HepG2 (cell line): Measurements from ENCODE around the gene CRADD. TPM values are rescaled to one million over a fixed set of nuclear protein-coding genes. Genes with fewer than 3 reads are reported as not detected.

Experiments used
- AHDC1 ChIP-seq: sonication (generic); formaldehyde crosslinking; IDR thresholded peaks from 2 replicates; pipeline ENCODE4 v1.5.1; 2020; ENCODE audit warnings: mild to moderate bottlenecking, missing genetic modification reagents, borderline replicate concordance
- CBFB ChIP-seq: sonication (generic); formaldehyde crosslinking; IDR thresholded peaks from 2 replicates; pipeline ENCODE4 v1.4.0; 2020; ENCODE audit warnings: missing genetic modification reagents
- FOXA1 ChIP-seq, 2 experiments: fragments of 450-650 bp in 1 of 2; sonication (generic) in 1 of 2; formaldehyde crosslinking in 1 of 2; IDR thresholded peaks; 2 replicates each; pipeline versions ENCODE4 v1.4.0 to v1.6.1; 2016 to 2020; ENCODE audit warnings: missing genetic modification reagents in 1 of 2
- FOXP4 ChIP-seq: sonication (generic); formaldehyde crosslinking; IDR thresholded peaks from 2 replicates; pipeline ENCODE4 v1.4.0; 2020; ENCODE audit warnings: missing genetic modification reagents
- MTF2 ChIP-seq: sonication (generic); formaldehyde crosslinking; IDR thresholded peaks from 2 replicates; pipeline ENCODE4 v1.5.0; 2020; ENCODE audit warnings: missing genetic modification reagents, borderline replicate concordance
- MXD1 ChIP-seq: sonication (generic); formaldehyde crosslinking; IDR thresholded peaks from 2 replicates; pipeline ENCODE4 v1.4.0; 2020; ENCODE audit warnings: mild to moderate bottlenecking, missing genetic modification reagents
- NFKB2 ChIP-seq: sonication (generic); formaldehyde crosslinking; IDR thresholded peaks from 2 replicates; pipeline ENCODE4 v1.4.0; 2020; ENCODE audit warnings: missing genetic modification reagents, borderline replicate concordance
- PLRG1 ChIP-seq: fragments of 450-650 bp; conservative IDR thresholded peaks from 2 replicates; pipeline ENCODE4 v1.6.1; 2016
- REL ChIP-seq: sonication (generic); formaldehyde crosslinking; conservative IDR thresholded peaks from 2 replicates; pipeline ENCODE4 v1.8.0; 2022; ENCODE audit warnings: mild to moderate bottlenecking, missing genetic modification reagents, moderate library complexity
- RNF2 ChIP-seq: fragments of 450-650 bp; conservative IDR thresholded peaks from 2 replicates; pipeline ENCODE4 v1.6.1; 2016; ENCODE audit warnings: low read depth
- SP5 ChIP-seq: IDR thresholded peaks from 2 replicates; pipeline ENCODE4 v1.6.1; 2016; ENCODE audit warnings: low read depth, borderline replicate concordance
- SRF ChIP-seq: IDR thresholded peaks from 2 replicates; pipeline ENCODE4 v1.6.1; 2011; ENCODE audit warnings: mild to moderate bottlenecking, low read depth, low read length, moderate library complexity
- ZFP82 ChIP-seq: sonication (generic); formaldehyde crosslinking; IDR thresholded peaks from 2 replicates; pipeline ENCODE4 v1.5.1; 2020; ENCODE audit warnings: mild to moderate bottlenecking, missing genetic modification reagents, borderline replicate concordance
- ZNF10 ChIP-seq: sonication (generic); formaldehyde crosslinking; IDR thresholded peaks from 2 replicates; pipeline ENCODE4 v1.4.0; 2020; ENCODE audit warnings: mild to moderate bottlenecking, low read depth, missing genetic modification reagents, borderline replicate concordance
- ZNF484 ChIP-seq: sonication (generic); formaldehyde crosslinking; IDR thresholded peaks from 2 replicates; pipeline ENCODE4 v1.5.1; 2020; ENCODE audit warnings: mild to moderate bottlenecking, low read depth, missing genetic modification reagents, borderline replicate concordance
- ZSCAN21 ChIP-seq: sonication (generic); formaldehyde crosslinking; IDR thresholded peaks from 2 replicates; pipeline ENCODE4 v1.8.0; 2022; ENCODE audit warnings: mild to moderate bottlenecking, missing genetic modification reagents, moderate library complexity, borderline replicate concordance
- ZSCAN31 ChIP-seq: sonication (generic); formaldehyde crosslinking; IDR thresholded peaks from 2 replicates; pipeline ENCODE4 v1.5.0; 2020; ENCODE audit warnings: low read depth, mild to moderate bottlenecking, missing genetic modification reagents
- ZXDC ChIP-seq: sonication (generic); formaldehyde crosslinking; IDR thresholded peaks from 2 replicates; pipeline ENCODE4 v1.5.0; 2020; ENCODE audit warnings: mild to moderate bottlenecking, missing genetic modification reagents
- polyA plus RNA-seq, 8 experiments: library from polyadenylated mRNA; depleted of rRNA in 3 of 8; stranded (reverse) in 7 of 8; unstranded in 1 of 8; fragments of >200 nt; fragmentation: Illumina TruSeq in 4 of 8; extraction: Trizol in 4 of 8; gene quantifications; 2 replicates each; pipeline versions ENCODE4 v1.2.1 to v1.2.3, GENCODE V29; 2011 to 2016; ENCODE audit warnings: low read depth in 4 of 8, missing spikeins in 1 of 8, mixed read lengths in 1 of 8; ENCODE audit not compliant: insufficient read depth in 1 of 8
- total RNA-seq, 5 experiments: library from RNA; depleted of rRNA; stranded (reverse); fragments of >200 nt; fragmentation: Illumina TruSeq; extraction: Trizol; gene quantifications; 2 replicates each; pipeline ENCODE4 v1.2.3, GENCODE V29; 2016; ENCODE audit warnings: low read depth in 1 of 5

CRADD gene
- total and polyA plus RNA-seq, 2 of the 13 experiments (the other 11 are each of a cell fraction or from before 2014, with no cell fraction given), result 12.4 to 18.8 TPM

- no peak for TF ChIP-seq ZXDC
- 0 out of 2 replicates have a peak, but pooled peaks have one; percentile 27 for TF ChIP-seq AHDC1 (CRISPR knock-in tag)
- TF ChIP-seq FOXP4, result 0 out of 2 replicates have a peak, but pooled peaks have one; percentile 44
- TF ChIP-seq NFKB2, result no peak
- TF ChIP-seq FOXA1 (IDR thresholded peaks at IDR 0.05), result no peak
- TF ChIP-seq FOXA1 (CRISPR knock-in tag; IDR thresholded peaks at IDR 0.05), result peak; percentile 80
- TF ChIP-seq ZSCAN31 (CRISPR knock-in tag), result no peak
- no peak for TF ChIP-seq PLRG1
- TF ChIP-seq ZNF10, result no peak
- TF ChIP-seq ZSCAN21 (CRISPR knock-in tag), result no peak
- no peak for TF ChIP-seq REL (CRISPR knock-in tag)
- TF ChIP-seq ZFP82, result 0 out of 2 replicates have a peak, but pooled peaks have one; percentile 36
- no peak for TF ChIP-seq SRF
- no peak for TF ChIP-seq SP5 (CRISPR knock-in tag)
- TF ChIP-seq ZNF484 (CRISPR knock-in tag), result no peak
- 0 out of 2 replicates have a peak, but pooled peaks have one; percentile 32 for TF ChIP-seq MXD1 (CRISPR knock-in tag)
- TF ChIP-seq CBFB (CRISPR knock-in tag), result no peak
- 0 out of 2 replicates have a peak, but pooled peaks have one; percentile 16 for TF ChIP-seq RNF2
- no peak for TF ChIP-seq MTF2
These were observed 65.1 kb downstream of the CRADD start (continued) for GRCh38 chr12:93742110-93742934.
